HL-60 (cell line): ENCODE data around the gene MAPT.

Experiments
- DNase-seq, 2 experiments: peaks; one replicate each; pipeline ENCODE4 v3.0.0-alpha.2; 2010 to 2020; ENCODE audit warnings: low read depth in 1 of 2, low spot score in 1 of 2
- H3K27ac ChIP-seq: fragments of 250-450 bp; sonication (Bioruptor Pico); replicated peaks from 2 replicates; pipeline ENCODE4 v1.5.1; 2020; ENCODE audit warnings: mild to moderate bottlenecking, moderate library complexity
- H3K27me3 ChIP-seq: fragments of 250-450 bp; sonication (Bioruptor Pico); 2 replicates; pipeline ENCODE4 v1.5.1; 2021; ENCODE audit warnings: mild to moderate bottlenecking, moderate library complexity; ENCODE audit not compliant: insufficient read depth, poor library complexity, severe bottlenecking
- H3K4me3 ChIP-seq: replicated peaks from 2 replicates; pipeline ENCODE4 v1.5.1; 2011; ENCODE audit warnings: mild to moderate bottlenecking, control low read depth, low read length; ENCODE audit not compliant: insufficient read depth
- GABPA ChIP-seq: IDR thresholded peaks from 2 replicates; pipeline ENCODE4 v1.6.1; 2012; ENCODE audit warnings: low read depth
- POLR2AphosphoS5 ChIP-seq: IDR thresholded peaks from 2 replicates; pipeline ENCODE4 v1.6.1; 2012; ENCODE audit warnings: low read depth
- SPI1 ChIP-seq: IDR thresholded peaks from 2 replicates; pipeline ENCODE4 v1.6.1; 2012; ENCODE audit warnings: low read depth, mild to moderate bottlenecking, borderline replicate concordance
- TF ChIP-seq, protein P1 (sequence below): IDR thresholded peaks from one replicate; pipeline ENCODE4 v1.5.1; 2011; ENCODE audit warnings: low read length, control low read depth, inconsistent platforms; ENCODE audit not compliant: insufficient read depth
- TF ChIP-seq, protein P2 (sequence below): IDR thresholded peaks from 2 replicates; pipeline ENCODE4 v1.6.1; 2012; ENCODE audit warnings: low read depth; ENCODE audit not compliant: insufficient replicate concordance

MAPT gene

DNA sequence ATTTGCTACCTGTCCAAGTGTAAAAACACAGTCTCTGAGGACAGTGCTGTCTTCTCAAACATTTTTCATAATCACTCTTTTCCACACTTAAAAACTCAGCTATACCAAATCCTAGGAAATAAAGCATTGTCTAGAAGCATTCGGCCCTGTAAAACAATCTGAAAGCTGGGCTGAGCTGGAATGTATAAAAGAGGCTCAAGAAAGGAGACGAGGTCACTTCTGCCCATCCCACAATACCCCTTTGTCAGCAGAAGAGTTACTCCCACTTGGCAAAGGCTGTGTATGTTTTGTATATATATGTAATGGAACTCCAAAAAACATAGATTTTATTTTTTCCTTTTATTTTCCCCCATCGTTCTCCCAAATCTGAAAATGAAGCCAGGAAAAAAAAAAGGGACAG, 148.6 kb downstream of the MAPT start:
- DNase-seq: no peak
- no peak overlapping the region for H3K27ac ChIP-seq
- no peak overlapping the region for H3K4me3 ChIP-seq
- no peaks in the 10 kb centered on the region for H3K27me3 ChIP-seq
- no peak for TF ChIP-seq SPI1
- TF ChIP-seq, protein P1, sequence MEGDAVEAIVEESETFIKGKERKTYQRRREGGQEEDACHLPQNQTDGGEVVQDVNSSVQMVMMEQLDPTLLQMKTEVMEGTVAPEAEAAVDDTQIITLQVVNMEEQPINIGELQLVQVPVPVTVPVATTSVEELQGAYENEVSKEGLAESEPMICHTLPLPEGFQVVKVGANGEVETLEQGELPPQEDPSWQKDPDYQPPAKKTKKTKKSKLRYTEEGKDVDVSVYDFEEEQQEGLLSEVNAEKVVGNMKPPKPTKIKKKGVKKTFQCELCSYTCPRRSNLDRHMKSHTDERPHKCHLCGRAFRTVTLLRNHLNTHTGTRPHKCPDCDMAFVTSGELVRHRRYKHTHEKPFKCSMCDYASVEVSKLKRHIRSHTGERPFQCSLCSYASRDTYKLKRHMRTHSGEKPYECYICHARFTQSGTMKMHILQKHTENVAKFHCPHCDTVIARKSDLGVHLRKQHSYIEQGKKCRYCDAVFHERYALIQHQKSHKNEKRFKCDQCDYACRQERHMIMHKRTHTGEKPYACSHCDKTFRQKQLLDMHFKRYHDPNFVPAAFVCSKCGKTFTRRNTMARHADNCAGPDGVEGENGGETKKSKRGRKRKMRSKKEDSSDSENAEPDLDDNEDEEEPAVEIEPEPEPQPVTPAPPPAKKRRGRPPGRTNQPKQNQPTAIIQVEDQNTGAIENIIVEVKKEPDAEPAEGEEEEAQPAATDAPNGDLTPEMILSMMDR: no peak
- TF ChIP-seq GABPA: no peak

DNA sequence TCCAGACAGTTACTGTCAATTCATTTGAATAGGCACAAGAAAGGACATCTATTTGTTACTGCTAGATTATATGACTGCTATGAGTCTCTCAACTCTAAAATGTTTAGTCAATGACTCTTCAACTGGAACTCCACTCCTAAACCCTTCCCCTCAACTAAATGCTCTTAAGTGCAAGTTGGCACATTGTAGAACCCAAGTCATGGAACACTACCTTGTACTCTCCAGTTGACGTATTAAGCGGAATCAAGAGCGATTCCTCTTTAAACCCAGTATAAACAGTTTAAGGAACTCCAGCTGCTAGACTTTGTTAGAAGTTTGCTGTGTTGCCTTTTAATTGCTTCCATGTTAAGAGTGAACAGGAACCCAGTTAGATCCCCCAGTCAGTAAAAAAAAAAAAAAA, 149.3 kb downstream of the MAPT start:
- Histone ChIP-seq H3K27ac (peak overlapping the region; percentile 7; the same call in 1 of the 2 replicates), H3K4me3 (no peak overlapping the region), H3K27me3 (no peaks in the 10 kb centered on the region)
- TF ChIP-seq, protein P2, sequence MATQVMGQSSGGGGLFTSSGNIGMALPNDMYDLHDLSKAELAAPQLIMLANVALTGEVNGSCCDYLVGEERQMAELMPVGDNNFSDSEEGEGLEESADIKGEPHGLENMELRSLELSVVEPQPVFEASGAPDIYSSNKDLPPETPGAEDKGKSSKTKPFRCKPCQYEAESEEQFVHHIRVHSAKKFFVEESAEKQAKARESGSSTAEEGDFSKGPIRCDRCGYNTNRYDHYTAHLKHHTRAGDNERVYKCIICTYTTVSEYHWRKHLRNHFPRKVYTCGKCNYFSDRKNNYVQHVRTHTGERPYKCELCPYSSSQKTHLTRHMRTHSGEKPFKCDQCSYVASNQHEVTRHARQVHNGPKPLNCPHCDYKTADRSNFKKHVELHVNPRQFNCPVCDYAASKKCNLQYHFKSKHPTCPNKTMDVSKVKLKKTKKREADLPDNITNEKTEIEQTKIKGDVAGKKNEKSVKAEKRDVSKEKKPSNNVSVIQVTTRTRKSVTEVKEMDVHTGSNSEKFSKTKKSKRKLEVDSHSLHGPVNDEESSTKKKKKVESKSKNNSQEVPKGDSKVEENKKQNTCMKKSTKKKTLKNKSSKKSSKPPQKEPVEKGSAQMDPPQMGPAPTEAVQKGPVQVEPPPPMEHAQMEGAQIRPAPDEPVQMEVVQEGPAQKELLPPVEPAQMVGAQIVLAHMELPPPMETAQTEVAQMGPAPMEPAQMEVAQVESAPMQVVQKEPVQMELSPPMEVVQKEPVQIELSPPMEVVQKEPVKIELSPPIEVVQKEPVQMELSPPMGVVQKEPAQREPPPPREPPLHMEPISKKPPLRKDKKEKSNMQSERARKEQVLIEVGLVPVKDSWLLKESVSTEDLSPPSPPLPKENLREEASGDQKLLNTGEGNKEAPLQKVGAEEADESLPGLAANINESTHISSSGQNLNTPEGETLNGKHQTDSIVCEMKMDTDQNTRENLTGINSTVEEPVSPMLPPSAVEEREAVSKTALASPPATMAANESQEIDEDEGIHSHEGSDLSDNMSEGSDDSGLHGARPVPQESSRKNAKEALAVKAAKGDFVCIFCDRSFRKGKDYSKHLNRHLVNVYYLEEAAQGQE: no peak
- TF ChIP-seq SPI1: no peak
- TF ChIP-seq, protein P1: no peak
- no peak for DNase-seq

DNA sequence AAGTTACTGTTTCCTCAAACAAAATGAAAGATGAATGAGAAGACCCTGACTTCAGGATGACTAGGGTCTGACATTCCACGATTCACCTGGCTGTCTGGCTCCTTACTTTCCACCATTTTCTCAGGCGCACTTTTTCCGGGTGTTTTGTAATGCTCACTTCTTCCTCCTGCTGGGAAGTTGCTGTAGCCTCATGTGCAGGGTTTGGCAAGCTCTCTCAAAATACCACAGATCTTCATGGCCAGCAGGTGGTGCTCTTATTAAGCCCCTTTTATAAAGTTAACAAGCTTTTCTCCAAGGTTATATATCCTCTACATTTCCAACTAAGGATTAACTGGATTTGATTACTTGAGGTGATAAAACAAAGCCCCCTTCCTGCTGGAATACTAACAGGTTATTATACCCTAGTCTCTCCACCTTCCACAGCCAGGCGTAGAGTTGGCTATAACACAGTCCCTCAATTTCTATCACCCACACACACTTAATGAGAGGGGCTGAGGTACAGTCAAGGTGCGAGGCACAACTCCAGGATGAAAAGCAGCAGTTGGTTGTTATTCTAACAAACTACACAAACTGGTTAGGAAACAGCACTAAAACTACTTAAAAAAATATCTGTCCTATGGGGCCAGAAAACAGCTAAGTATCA, 150.1 kb downstream of the MAPT start:
- H3K4me3 ChIP-seq: no peak overlapping the region
- no peak overlapping the region for H3K27ac ChIP-seq
- peak; percentile 31 to 80 for DNase-seq
- TF ChIP-seq GABPA: no peak
- TF ChIP-seq, protein P1: peak; percentile 70
- no peaks in the 10 kb centered on the region for H3K27me3 ChIP-seq

DNA sequence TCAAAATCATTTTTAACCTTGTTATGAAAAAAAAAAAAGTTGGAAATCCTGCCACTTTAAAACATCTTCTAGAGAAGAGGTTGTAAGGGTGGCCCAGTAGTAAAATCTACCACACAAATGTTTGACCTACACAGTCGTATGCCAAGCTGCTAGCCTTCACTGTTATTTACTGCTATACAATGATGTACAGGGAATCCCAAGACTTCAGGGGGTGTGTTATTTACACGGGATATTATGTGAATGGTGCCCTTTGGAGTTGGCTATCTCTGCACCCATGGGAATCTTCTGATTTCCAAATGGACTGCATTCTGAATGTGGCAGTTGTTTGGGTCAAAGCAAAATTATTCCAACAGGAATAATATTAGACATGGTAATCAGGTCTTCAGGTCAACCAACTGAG, 150.6 kb downstream of the MAPT start:
- TF ChIP-seq GABPA: no peak
- TF ChIP-seq, protein P2: no peak
- TF ChIP-seq, protein P1: no peak
- no peak for TF ChIP-seq SPI1
- TF ChIP-seq POLR2AphosphoS5: no peak

More for the DNA sequence above, 150.6 kb downstream of the MAPT start:
- H3K27me3 ChIP-seq: no peaks in the 10 kb centered on the region
- DNase-seq: no peak
- peak overlapping the region; percentile 26 for H3K27ac ChIP-seq
- no peak overlapping the region for H3K4me3 ChIP-seq
